GM12891 (cell line): ENCODE data around the gene TGIF2.
A peak's percentile ranks its signal among the peaks of the same experiment; 100 is the strongest.

Experiments used
- PAX5 ChIP-seq: IDR thresholded peaks from 2 replicates; pipeline ENCODE4 v1.6.1; 2011; ENCODE audit warnings: low read length, moderate library complexity, mild to moderate bottlenecking; ENCODE audit not compliant: insufficient read depth, severe bottlenecking
- POLR2A ChIP-seq: IDR thresholded peaks from 2 replicates; pipeline ENCODE4 v1.6.1; 2011; ENCODE audit warnings: low read depth, low read length, control low read depth
- POLR2AphosphoS5 ChIP-seq: IDR thresholded peaks from 2 replicates; pipeline ENCODE4 v1.6.1; 2011; ENCODE audit warnings: low read depth, low read length, control low read depth
- POU2F2 ChIP-seq: IDR thresholded peaks from 2 replicates; pipeline ENCODE4 v1.6.1; 2011; ENCODE audit warnings: low read depth, mild to moderate bottlenecking, control low read depth, low read length, moderate library complexity
- SPI1 ChIP-seq: IDR thresholded peaks from 2 replicates; pipeline ENCODE4 v1.6.1; 2011; ENCODE audit warnings: low read depth, low read length, control low read depth
- TAF1 ChIP-seq: IDR thresholded peaks from 2 replicates; pipeline ENCODE4 v1.6.1; 2011; ENCODE audit warnings: low read depth, low read length, control low read depth

GRCh38 chr20:36574366-36575135, 1.2 kb downstream of the TGIF2 start:
- TF ChIP-seq TAF1 (peak; percentile 22; the same call in 1 of the 2 replicates), POLR2A (peak; percentile 16; the same call in 1 of the 2 replicates), POLR2AphosphoS5 (no peak), PAX5 (no peak), POU2F2 (no peak; the same call in 1 of the 2 replicates), SPI1 (no peak)
